Measurements from ENCODE around the gene SPIRE1.

The SPIRE1 gene

GRCh38 chr18:12657684-12658425, at the start of gene SPIRE1:
TSS of gene SPIRE1 (minus strand) at chr18:12658107. CDS start at chr18:12657866, 241 bp downstream.
- Histone ChIP-seq H3K27me3 (ENCODE audit: insufficient read depth, low read length, poor library complexity, severe bottlenecking) (peaks cover 5% of the 10 kb centered on the region), H3K4me3 (ENCODE audit: low read length, poor library complexity, severe bottlenecking) (no peak within 1 kb of the TSS)

GRCh38 chr18:12703664-12704063, 45.8 kb upstream of the SPIRE1 start:
- no peaks in the 10 kb centered on the region for H3K9me3 ChIP-seq (ENCODE audit: insufficient read depth, low read depth, low read length)
- peak overlapping the region; percentile 93 for H3K9ac ChIP-seq (ENCODE audit: low read depth, low read length, poor library complexity, severe bottlenecking)
- H3K79me2 ChIP-seq (ENCODE audit: insufficient read depth, low read length): peaks cover 92% of the 10 kb centered on the region
- no peaks in the 10 kb centered on the region for H3K9me2 ChIP-seq (replicated peaks; ENCODE audit: low read depth, low read length)
- TF ChIP-seq CTCF (conservative IDR thresholded peaks at IDR 0.05; ENCODE audit: low read length): no peak
- no peak for TF ChIP-seq EZH2phosphoT487 (IDR thresholded peaks at IDR 0.05; ENCODE audit: borderline replicate concordance)
- H3K4me3 ChIP-seq (ENCODE audit: low read length, poor library complexity, severe bottlenecking): peak overlapping the region; percentile 98
- peaks cover 6% of the 10 kb centered on the region for H3K27me3 ChIP-seq (ENCODE audit: insufficient read depth, low read length, poor library complexity, severe bottlenecking)
- H4K20me1 ChIP-seq (ENCODE audit: insufficient read depth, low read length, poor library complexity, severe bottlenecking): peaks cover 57% of the 10 kb centered on the region
- no peaks in the 10 kb centered on the region for H3F3A ChIP-seq (ENCODE audit: low read depth)
- H3K4me1 ChIP-seq (ENCODE audit: insufficient read depth, low read length, poor library complexity, severe bottlenecking): peaks cover 48% of the 10 kb centered on the region
- peaks cover 23% of the 10 kb centered on the region for H3K36me3 ChIP-seq (ENCODE audit: insufficient read depth, low read length)
- H2AFZ ChIP-seq (ENCODE audit: low read length): no peak overlapping the region; the same call in 1 of the 2 replicates
- peak overlapping the region; percentile 100 for H3K4me2 ChIP-seq (ENCODE audit: low read depth, low read length, poor library complexity, severe bottlenecking)

More at GRCh38 chr18:12657684-12658425, at the start of gene SPIRE1:
- no peaks in the 10 kb centered on the region for H3K4me1 ChIP-seq (ENCODE audit: insufficient read depth, low read length, poor library complexity, severe bottlenecking)
- H3K9me2 ChIP-seq (replicated peaks; ENCODE audit: low read depth, low read length): no peaks in the 10 kb centered on the region
- H4K20me1 ChIP-seq (ENCODE audit: insufficient read depth, low read length, poor library complexity, severe bottlenecking): no peaks in the 10 kb centered on the region
- no peak for TF ChIP-seq EZH2phosphoT487 (IDR thresholded peaks at IDR 0.05; ENCODE audit: borderline replicate concordance)
- TF ChIP-seq CTCF (conservative IDR thresholded peaks at IDR 0.05; ENCODE audit: low read length): no peak
- H3K4me2 ChIP-seq (ENCODE audit: low read depth, low read length, poor library complexity, severe bottlenecking): no peak within 1 kb of the TSS
- no peaks in the 10 kb centered on the region for H3F3A ChIP-seq (ENCODE audit: low read depth)
- H3K79me2 ChIP-seq (ENCODE audit: insufficient read depth, low read length): no peaks in the 10 kb centered on the region
- no peaks in the 10 kb centered on the region for H3K36me3 ChIP-seq (ENCODE audit: insufficient read depth, low read length)
- H3K9me3 ChIP-seq (ENCODE audit: insufficient read depth, low read depth, low read length): no peaks in the 10 kb centered on the region
- H3K9ac ChIP-seq (ENCODE audit: low read depth, low read length, poor library complexity, severe bottlenecking): no peak within 1 kb of the TSS
- H2AFZ ChIP-seq (ENCODE audit: low read length): no peak within 1 kb of the TSS

GRCh38 chr18:12703096-12703567, 45.2 kb upstream of the SPIRE1 start:
- peaks cover 57% of the 10 kb centered on the region for H4K20me1 ChIP-seq (ENCODE audit: insufficient read depth, low read length, poor library complexity, severe bottlenecking)
- H3K9me2 ChIP-seq (replicated peaks; ENCODE audit: low read depth, low read length): no peaks in the 10 kb centered on the region
- H2AFZ ChIP-seq (ENCODE audit: low read length): peak overlapping the region; percentile 97
- H3K4me2 ChIP-seq (ENCODE audit: low read depth, low read length, poor library complexity, severe bottlenecking): peak overlapping the region; percentile 100
- H3K9ac ChIP-seq (ENCODE audit: low read depth, low read length, poor library complexity, severe bottlenecking): peak overlapping the region; percentile 93
- peaks cover 96% of the 10 kb centered on the region for H3K79me2 ChIP-seq (ENCODE audit: insufficient read depth, low read length)
- no peak for TF ChIP-seq EZH2phosphoT487 (IDR thresholded peaks at IDR 0.05; ENCODE audit: borderline replicate concordance)
- no peak for TF ChIP-seq CTCF (conservative IDR thresholded peaks at IDR 0.05; ENCODE audit: low read length)
- no peaks in the 10 kb centered on the region for H3F3A ChIP-seq (ENCODE audit: low read depth)
- H3K4me1 ChIP-seq (ENCODE audit: insufficient read depth, low read length, poor library complexity, severe bottlenecking): peaks cover 52% of the 10 kb centered on the region
- H3K9me3 ChIP-seq (ENCODE audit: insufficient read depth, low read depth, low read length): no peaks in the 10 kb centered on the region
- peak overlapping the region; percentile 98 for H3K4me3 ChIP-seq (ENCODE audit: low read length, poor library complexity, severe bottlenecking)
- peaks cover 6% of the 10 kb centered on the region for H3K27me3 ChIP-seq (ENCODE audit: insufficient read depth, low read length, poor library complexity, severe bottlenecking)
- peaks cover 26% of the 10 kb centered on the region for H3K36me3 ChIP-seq (ENCODE audit: insufficient read depth, low read length)

Measured in Loucy (cell line).